HG02970 (cell line): ENCODE measurements around the gene NUDT3.
"Not testable (repeated sequence)": the region's sequence is repeated elsewhere in the genome, so short reads cannot be mapped to it uniquely, and the experiment has no call there.

Source experiments
- ATAC-seq: cut with Tn5 transposase; IDR thresholded peaks from one replicate; pipeline ENCODE4 v1.9.1; 2021; ENCODE audit warnings: mild to moderate bottlenecking, moderate library complexity, moderate number of reproducible peaks; ENCODE audit not compliant: unreplicated experiment, low FRiP score

Gene NUDT3

DNA sequence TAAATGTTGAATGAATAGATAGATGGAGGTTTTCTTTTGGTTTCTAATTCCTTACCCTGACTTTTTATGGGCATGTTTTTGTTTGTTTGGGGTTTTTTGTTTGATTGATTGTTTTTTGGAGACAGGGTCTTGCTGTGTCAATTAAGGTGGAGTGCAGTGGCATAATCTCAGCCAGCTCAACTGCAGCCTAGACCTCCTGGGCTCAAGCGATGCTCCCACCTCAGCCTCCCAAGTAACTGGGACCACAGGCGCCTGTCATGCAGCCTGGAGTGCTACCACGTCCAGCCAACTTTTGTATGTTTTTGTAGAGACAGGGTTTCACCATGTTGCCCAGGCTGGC lies 1.5 kb upstream of the NUDT3 start:
- ATAC-seq = no peak

DNA sequence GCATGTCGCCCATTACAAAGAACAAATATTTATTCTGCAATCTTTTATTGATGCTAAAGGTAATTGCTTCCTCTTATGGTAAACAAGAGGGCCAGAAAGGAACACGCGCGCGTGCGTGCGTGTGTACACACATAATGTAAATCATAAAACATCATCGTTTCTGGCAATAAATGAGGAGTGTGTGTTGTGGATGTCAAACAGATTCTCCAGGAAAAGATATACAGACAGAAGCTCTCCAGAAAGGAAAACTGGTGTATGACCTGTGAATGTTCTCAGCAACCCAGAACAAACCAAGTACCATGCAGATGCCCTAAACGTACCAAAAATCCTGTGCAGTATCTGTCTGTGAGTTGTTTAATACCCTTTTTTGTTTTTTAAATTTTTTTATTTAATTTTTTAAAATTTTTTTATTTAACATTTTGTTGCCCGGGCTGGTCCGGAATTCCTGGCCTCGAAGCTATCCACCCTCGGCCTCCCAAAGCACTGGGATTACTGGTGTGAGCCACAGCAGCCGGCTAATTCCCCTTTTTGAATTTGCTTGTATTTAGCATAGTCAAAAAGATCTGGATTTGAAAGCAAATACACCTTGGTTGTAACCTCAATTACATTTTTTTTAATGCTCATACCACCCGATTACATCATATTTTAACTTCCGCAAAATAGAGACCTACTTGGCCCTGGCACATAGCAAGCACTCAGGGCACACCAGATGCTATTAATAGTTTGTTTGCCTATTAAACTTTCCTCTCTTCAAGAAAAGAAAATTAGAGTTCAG lies 909 bp upstream of the NUDT3 start:
- no peak for ATAC-seq

DNA sequence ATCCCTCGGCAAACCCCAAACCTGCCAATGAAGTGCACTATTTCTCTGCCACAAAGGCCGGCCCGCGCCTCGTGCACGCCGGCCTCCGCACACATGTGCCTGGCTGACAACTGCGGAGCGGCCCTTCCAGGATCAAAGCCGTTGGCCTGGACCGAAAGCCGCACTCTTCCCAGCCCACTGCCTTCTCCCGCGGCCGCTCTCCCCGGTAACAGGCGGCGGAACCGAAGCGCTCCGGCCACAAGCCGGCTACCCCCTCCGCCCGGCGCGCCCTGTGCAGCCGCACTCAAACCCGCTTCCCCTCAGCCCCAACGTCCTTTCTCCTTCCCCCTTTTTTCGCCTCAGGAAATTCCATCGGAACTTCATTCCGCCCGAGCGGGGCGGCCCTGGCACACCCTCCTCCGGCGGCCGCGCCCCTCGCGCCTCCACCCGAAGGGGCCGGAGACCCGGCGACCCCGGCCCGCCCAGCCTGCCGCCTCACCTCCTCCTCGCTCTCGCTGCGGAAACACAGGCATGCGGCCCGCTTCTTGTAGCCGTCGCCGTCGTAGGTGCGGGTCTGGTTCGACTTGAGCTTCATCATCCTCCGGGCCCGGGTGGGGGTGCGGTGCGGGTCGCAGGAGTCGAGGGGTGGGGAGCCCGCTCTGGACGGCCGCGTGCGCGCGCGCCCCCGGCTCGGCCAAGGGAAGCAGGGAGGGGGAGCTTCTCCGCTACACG lies 528 bp downstream of the NUDT3 start:
- peak; percentile 40 for ATAC-seq

DNA sequence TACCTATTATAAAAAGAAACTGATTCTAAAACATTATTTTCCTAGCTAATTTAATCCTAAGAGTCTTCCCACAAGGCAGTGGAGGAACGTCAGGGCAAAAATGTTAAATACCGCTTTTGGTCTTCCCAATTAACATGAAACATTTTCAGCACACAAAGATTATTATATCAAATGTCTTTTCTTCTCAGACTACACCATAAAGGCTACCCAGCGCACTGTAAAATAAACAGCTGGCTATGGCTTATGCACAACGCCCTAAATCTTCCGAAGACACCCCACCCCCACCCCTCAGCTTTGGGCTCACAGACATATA lies 1.0 kb downstream of the NUDT3 start:
- no peak for ATAC-seq

DNA sequence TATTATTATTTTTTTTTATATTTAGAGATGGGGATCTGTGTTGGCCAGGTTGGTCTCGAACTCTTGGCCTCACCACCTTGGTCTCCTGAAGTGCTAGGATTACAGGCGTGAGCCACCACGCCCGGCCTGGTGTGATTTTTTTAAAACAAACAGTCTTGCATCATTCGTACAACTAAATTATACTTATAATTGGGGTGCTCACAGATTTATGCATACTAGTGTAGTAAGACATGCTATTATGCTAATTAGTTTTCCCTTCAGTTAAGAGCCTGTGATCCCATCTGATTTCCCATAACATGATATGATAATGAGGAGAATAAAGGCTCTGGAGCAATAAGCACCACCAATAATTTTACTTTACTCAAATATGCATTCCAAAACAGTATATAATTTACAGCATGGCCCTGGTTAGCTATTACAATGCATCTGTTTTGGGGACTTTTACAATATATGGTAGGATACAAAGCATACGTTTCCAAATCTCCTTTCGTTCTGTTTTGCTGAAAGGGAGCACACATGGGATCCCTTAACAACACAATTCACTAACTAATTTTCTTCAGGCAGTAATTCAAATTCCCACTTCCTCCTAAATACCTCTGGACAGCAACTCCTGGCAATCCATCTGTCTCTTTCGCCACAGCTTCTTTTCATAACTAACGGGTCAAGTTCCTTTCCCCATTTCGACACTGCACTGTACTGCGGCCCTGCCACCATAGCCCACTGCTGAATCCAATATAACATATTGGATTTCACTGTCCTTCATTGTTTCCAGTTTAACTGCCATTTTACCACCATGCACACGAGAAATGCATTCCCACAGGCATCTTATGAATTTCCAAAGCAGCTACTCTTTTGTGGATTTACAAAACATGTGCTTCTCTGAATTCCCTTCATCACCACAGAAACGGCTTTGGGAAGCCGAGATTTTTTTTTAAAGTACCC lies 1.7 kb downstream of the NUDT3 start:
- ATAC-seq = no peak

DNA sequence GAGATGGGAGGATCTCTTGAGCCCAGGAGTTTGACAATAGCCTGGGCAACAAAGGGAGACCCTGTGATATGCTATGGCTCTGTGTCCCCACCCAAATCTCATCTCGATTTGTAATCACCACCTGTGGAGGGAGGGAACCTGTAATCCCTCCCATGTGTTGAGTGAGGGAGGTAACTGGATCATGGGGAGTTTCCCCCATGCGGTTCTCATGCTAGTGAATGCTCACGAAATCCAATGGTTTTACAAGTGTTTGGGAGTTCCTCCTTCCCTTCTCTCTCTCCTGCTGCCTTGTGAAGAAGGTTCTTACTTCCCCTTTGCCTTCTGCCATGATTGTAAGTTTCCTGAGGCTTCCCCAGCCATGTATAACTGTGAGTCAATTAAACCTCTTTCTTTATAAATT lies 3.4 kb downstream of the NUDT3 start:
- ATAC-seq = no peak

DNA sequence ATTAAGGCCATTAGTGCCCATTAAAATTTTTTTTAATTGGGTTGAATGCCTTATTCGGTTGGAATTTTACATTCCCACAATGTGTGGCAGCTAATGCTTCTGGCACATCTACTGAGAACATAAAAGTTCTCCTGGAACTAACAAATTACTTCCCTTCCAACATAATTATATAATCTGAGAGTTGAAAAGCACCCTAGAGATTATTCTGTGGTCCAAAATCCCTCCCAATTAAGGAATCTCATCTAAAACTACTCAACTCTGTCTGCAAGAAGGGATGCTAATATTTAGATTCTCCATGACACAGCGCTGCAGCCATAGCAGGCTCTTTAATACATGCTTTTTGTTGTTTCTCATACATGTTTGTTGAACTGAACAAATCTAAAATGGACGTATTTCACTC lies 4.0 kb downstream of the NUDT3 start:
- no peak for ATAC-seq

DNA sequence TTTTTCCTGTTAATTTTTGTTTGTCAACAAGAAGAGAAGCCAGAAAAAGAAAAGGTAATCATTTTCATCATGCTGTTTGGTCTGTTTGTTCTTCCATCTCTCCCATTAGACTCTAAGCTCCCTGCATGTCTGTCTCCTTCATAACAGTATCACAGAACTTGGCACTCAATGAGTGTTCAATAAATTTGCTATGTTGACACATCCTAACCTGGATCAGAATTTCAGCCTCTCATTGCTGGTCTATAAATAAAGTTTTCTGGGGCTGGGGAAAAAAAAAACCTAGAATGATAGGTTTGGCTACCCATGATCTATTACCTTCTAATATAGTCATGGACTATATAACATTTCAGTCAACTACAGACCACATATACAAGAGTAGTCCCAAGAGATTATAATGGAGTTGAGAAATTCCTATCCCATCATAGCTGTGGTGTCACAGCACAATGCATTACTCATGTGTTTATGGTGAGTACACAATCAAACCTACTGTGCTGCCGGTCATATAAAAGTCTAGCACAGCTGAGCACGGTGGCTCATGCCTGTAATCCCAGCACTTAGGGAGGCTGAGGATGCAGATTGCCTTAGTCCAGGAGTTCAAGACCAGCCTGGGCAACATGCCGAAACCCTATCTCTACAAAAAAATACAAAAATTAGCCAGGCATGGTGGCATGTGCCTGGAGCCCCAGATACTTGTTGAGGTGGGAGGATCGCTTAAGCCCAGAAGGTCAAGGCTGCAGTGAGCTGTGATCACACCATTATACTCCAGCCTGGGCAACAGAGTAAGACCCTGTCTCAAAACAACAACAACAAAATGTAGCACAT lies 5.9 kb downstream of the NUDT3 start:
- ATAC-seq = no peak

DNA sequence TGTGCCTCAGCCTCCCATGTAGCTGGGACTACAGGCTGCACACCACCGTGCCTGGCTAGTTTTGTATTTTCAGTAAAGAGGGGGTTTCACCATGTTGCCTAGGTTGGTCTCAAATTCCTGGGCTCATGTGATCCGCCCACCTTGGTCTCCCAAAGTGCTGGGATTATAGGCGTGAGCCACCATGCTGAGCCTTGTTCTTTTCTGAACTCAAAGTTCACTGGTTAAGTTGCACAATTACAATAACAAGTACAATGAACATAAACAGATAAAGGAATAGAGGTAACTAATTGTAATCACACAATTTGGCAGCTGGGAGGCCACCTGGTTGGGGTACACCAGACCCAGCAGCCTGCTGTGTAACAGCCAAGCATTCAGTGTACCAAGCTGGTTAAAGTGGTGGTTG lies 6.7 kb downstream of the NUDT3 start:
- no peak for ATAC-seq

DNA sequence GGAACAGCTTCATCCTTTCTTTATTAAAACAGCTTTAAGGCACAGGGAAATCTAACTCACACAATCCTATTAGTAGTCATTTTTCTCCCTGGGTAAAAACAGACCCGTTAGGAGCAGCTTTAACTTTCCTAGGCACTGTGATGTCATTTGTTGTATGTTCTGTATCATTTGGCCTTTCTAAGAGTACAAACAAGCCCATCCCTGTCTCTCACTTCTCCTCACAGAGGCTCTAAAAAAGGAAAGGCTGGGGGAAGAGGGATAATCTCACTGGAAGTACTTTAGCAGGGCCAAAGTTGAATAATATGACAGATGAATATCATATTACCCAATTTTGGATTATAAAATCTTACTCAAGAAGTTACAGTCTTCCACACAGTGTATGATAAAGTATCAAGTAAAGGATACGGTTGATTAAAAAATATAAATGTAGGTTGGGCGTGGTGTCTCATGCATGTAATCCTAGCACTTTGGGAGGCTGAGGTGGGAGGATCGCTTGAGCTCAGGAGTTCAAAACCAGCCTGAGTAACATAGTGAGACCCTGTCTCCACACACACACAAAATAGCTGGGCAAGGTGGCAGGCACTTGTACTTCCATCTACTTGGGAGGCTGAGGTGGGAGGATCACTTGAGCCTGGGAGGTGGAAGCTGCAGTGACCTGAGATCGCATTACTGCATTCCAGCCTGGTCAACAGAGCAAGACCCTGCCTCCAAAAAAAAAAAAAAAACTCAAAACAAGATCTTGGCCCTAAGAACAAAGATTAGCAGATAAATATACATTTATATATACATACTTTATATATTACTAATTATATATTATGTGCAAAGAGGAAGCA lies 7.9 kb downstream of the NUDT3 start:
- ATAC-seq = no peak

DNA sequence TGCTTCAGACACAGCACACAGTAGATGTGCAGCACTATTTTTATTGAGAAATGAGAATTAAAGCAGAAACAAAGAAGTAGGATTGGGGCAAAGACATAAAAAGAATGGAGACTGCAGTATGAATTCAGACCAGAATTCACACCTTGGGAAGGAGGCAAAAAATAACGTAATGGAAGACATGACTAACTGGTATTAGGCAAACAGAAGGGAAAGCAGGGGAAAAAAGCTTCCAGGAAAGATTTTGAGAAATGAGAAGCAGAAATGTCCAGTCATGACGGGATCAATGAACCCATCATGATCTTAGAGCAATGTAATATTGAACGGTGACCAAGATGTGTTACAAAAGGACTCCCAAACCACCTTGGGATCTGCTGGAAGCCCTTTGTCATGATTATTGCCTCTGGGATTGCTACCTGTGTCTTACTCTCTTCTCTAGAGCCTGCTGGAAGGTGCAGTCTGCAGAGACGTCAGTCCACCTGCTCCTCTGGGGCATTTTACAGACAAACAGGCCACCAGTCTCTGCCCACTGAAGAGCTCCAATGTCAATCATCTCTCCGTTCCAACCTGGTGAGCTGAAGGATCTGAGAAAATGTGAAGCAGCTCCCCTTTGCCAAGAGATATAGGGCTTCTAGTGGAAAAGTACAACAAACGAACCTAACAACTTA lies 8.7 kb downstream of the NUDT3 start:
- no peak for ATAC-seq

DNA sequence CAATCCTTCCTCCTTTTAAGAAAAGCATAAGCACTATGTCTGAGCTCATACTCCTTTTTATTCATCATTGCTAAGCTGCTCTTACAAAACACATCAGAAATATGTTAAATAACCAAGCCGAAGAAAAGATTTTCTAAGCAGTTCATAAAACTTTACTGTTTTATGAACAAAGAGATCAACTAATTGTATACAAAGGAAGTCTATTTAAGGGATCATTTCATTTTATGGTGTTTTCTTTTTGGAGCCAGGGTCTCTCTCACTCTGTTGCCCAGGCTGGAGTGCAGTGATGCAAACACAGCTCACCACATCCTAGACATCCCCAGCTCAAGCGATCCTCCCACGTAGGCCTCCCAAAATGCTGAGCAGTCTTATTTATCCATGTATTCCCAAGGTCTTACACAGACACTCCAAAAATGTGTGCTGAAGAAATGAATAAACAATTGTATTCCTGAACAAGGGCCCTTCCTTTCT lies 9.3 kb downstream of the NUDT3 start:
- ATAC-seq = no peak

DNA sequence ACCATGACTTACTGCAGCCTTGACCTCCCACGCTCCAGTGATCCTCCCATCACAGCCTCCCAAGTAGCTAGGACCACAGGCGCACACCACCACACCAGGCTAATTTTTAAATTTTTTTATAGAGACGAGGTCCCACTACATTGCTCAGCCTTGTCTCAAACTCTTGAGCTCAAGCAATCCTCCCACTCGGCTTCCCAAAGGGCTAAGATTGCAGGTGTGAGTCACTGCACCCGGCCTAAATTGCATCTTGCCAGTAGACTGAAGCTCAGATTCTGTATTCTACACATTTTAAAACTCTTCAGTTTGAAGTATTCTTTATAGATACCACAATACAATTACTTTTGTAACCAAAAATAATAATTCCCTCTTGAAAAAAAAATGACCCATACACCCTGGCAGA lies 11.4 kb downstream of the NUDT3 start:
- no peak for ATAC-seq

DNA sequence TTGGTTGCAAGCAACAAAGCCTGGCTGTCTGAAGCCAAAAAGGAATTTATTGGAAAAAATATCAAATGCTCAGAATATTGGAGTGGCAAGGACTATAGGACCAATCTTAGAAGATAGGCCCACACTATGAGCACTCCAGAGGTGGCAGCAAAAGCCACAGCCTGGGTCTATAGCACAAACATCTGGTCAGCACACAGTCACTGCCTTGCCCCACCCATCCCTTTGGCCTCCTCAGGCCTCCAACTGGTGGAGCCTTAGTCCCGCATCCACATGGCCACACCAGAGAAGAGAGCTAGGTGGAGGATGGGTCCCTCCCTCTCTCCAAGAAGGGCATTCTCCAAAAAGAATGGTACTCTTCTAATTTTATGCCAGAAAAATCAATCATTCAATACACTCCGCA lies 14.0 kb downstream of the NUDT3 start:
- no peak for ATAC-seq

DNA sequence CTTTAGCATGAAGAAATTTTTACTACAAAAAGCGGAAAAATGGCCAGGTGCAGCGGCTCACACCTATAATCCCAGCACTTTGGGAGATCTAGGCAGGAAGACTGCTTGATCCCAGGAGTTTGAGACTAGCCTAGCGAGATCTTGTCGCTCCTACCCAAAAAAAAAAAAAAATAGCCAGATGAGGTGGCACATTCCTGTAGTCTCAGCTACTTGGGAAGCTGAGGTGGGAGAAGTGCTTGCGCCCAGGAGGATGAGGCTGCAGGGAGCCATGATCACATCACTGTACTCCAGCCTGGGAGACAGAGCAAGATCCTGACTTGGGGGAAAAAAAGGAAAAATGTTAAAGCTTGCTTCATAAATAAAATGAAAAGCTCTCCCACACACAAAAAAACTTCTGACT lies 14.5 kb downstream of the NUDT3 start:
- ATAC-seq = no peak

DNA sequence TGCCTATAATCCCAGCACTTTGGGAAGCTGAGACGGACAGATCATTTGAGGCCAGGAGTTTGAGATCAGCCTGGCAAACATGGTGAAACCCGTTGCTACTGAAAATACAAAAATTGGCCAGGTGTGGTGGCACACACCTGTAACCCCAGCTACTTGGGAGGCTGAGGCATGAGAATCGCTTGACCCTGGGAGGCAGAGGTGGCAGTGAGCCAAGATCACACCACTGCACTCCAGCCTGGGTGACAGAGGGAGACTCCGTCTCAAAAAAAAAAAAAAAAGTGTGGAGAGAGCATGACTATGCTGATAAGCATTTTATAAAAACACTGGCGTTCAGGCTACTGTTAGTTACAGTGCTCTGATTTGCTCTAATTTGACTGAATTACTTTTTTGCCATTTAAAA lies 14.9 kb downstream of the NUDT3 start:
- not testable (repeated sequence) for ATAC-seq

DNA sequence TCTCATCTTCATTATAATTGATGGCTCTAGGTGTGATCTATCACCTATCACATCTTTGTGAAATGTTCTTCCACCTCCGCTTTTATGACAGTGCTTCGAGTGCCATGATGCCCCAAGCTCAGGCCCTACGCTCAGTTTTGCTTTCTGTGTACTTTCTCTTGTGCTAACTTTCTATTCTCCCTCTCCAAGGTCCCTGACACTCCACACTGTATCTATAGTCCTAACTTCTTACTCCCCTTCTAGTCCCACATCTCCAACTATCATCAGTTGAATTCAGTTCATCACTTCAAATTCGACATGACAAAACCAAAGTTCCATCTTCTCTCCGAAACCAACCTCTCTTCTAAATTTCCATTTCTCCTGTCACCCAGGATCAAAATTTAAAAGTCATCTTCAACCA lies 16.6 kb downstream of the NUDT3 start:
- ATAC-seq = no peak

DNA sequence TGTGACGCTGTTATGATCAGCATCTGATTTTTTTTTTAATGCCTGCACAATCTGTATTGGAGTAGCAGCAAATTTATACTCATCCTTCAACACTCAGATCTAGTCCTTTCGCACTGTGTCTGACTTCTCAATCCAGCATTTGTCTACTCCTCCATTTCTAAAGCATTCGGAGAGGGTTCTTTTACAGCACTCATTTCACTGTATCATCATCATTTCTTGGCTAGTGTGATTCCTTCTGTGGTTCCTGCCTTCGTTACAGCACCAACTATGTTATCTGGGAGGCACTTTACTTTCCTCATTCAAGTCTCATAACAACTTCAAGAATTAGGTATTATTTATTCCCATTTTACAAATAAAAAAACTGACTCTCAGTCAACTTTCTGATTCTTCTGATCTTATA lies 18.0 kb downstream of the NUDT3 start:
- no peak for ATAC-seq

DNA sequence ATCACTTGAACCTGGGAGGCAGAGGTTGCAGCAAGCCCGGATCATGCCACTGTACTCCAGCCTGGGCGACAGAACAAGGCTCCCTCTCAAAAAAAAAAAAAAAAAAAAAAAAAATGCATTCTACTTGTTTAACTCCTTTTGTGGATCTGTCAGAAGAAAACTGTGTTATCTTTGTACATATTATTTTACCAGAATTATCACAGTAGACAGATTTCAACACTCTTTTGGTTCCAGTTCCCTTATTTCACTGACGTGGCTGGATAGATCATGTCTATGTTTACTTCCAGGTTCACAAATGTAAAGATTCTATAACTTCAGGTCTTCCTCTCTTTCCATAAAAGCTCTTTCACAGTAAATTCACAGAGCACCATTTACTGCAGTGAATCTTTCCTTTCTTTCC lies 18.4 kb downstream of the NUDT3 start:
- ATAC-seq = no peak
